NCI-H524 (cell line): ENCODE data around the gene IGSF9.
A peak's percentile ranks its signal among the peaks of the same experiment; 100 is the strongest.

Experiments
- DNase-seq, 2 experiments: peaks; one replicate each; lab custom pipeline; 2025; lab: John Stamatoyannopoulos, UW

The IGSF9 gene

DNA sequence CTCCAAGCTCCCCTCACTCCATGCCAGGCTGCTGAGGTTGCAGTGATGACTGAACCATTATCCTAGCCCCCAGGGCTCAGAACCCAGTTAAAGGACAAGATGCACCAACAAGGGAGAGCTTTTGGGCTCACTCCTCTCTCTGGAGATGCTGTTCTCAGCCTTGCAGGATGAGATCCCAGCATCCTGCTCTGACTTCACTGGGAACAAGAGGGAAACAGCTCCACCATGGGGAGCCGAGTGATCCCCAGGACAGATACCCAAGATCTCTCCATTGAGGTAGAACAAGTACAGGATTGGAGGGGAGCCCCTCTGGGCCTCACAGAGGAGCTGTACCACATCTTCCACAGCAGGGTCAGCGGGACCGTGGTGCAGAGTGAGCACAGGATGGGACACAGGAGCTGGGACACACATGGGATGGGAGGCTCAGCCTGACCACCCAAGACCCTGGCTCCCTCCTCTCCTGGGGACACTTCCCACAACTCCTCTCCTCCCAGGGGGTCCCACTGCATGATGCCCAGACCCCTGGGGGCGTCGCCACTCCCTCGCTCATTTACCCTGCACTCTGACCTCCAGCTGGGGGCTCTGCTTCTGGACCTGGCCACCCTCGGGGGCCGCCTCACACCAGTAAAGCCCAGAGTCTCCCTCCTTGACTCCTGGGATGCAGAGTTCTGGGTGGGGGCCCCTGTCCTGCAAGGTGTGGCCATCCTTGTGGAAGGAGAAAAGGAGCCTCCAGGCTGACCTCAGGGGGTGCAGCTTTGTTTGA, 27.2 kb upstream of the IGSF9 start:
- DNase-seq, result no peak

DNA sequence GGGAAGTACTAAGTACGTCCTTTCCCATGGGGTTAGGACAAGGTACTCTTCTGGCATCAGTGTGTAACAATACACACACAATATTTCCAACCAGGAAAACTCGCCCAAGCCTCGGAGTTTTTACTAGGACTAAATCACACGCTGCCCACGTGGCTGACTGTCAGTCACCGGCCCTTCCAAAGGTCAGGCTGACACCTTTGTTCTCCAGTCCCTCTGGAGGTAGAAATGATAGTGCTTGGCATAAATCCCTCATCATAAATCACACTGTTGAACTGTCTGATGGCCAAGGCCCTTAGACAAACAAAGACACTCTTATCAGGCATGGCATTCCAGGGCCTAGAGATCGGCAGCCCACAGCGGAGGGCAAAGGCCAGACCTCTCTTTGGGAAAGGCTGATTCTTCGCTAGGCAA, 25.5 kb upstream of the IGSF9 start:
- no peak for DNase-seq

DNA sequence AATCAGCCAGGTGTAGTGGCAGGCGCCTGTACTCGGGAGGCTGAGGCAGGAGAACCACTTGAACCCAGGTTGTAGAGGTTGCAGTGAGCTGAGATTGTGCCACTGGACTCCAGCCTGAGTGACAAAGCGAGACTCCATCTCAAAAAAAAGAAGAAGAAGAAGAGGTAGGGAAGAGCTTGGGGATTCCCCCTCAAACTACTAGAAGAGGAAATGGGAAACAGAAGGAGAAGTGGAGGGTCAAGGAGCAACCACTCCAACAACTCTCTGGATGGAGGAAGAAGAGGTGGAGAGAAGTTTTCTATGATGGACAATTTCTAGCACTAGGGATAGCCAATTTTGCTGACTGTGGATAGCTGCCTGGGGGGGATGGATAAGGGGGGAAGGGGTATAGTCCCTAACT, 23.5 kb upstream of the IGSF9 start:
- no peak for DNase-seq

DNA sequence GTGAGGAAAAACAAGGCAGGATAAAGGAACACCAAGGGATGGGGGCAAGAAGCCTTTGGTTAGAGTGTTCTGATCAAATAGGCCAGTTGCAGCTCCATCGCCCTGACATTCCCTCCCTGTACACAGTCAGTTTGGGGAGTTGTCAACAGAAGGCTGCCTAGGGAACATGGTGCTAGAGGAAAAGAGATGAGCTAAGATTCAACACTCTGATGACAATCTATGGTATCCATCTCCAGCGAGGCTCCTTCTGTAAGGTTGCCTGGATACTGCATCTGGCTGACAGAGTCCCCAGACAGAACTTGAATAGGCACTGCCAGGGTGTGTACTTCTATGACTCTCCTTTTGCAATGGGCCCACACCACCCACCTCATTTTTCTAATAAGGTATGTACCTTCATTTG, 19.9 kb upstream of the IGSF9 start:
- DNase-seq, result no peak

DNA sequence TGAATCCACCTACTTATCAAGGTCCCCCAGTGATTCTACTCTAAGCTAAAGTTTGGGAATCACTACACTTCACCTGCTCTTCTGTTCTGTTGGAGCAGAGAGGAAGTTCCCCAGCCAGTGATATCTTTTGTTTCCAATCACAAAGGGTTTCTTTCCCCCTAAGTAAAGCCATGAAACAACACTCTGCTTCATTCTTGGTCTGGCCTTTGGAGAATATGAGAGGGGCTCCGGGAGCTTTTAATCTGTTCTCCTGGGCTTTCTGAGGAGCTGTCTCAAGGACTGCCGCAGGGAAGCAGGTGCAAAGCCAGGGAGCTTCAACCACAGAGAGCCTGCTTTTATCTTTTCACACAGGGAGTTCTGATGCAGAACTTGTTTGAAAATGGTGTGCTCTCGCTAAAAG, 18.7 kb upstream of the IGSF9 start:
- no peak for DNase-seq

DNA sequence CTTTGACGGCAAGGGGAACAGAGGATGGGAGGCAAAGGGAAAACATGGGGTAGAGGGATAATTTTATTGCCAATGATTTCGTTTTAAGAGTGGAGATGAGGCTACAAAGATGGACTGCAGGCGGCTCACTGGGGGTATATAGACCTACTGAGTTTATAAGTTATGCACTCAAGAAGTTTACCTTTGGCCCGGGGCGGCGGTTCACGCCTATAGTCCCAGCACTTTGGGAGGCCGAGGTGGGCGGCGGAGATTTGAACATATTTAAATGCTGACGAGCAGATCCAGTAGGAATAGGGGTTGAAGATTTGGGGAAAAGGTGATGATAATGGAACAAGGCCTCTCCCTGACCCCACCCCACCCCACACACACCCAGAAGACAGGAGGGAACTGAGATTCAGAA, 16.8 kb upstream of the IGSF9 start:
- no peak for DNase-seq

DNA sequence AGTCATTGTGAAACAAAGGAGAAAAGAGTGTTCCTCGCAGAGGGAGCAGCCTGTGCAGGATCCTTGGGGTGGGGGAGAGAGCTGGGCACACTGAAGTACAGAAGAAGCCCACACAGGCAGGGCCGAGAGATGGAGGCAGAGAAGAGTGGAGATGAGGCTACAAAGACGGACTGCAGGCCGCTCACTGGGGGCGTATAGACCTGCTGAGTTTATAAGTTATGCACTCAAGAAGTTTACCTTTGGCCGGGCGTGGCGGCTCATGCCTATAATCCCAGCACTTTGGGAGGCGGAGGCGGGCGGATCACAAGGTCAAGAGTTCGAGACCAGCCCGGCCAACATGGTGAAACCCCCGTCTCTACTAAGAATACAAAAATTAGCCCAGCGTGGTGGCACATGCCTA, 16.2 kb upstream of the IGSF9 start:
- DNase-seq, result no peak

DNA sequence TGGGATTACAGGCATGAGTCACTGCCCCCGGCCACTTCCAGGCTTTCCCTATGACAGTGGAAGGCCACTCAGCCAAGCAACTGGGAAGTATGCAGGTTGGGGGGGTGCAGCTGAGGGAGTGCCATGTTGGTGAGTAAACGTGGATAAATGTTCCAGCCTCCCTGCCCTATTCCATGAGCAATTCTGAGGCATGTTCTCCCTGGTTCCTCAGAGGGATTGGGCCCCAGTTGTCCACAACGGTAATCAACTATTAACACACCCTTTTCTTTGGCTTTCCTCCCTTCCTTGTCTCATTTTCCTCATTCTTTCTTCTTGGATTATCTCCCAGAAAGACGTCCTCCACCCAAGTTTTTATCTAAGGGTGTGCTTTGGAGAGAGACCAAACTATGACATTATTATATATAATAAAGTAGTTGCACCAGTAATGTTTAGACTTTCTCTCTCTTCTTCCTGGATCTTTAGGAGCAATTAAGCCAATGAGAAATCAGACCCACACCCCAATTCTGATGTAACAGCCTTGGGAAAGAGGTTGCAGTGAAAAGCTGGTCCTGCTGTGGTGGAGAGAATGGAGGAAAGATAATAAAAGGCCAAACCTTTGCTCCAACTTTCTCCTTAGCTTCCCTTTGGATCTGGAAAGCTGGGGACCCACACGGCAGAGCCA, 15.4 kb upstream of the IGSF9 start:
- no peak for DNase-seq

DNA sequence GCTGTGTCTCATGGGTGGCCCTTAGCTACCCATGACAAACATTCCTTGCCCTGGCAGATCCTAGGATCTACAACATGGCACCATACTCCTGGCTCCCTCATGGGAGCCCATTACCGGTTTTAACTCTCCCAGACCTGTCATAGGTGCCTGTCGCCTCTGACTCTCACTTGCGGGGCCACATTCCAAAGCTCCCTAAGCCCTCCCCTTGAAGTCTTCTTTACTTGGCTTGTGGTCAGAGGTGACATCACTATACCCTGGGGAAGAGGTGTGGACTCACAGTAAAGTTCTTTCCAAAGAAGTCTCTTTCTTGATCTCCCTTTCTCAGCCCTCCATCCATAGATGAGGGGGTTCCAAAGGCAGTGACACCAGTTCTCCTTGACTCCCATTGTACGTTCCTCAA, 14.0 kb upstream of the IGSF9 start:
- DNase-seq, result no peak

DNA sequence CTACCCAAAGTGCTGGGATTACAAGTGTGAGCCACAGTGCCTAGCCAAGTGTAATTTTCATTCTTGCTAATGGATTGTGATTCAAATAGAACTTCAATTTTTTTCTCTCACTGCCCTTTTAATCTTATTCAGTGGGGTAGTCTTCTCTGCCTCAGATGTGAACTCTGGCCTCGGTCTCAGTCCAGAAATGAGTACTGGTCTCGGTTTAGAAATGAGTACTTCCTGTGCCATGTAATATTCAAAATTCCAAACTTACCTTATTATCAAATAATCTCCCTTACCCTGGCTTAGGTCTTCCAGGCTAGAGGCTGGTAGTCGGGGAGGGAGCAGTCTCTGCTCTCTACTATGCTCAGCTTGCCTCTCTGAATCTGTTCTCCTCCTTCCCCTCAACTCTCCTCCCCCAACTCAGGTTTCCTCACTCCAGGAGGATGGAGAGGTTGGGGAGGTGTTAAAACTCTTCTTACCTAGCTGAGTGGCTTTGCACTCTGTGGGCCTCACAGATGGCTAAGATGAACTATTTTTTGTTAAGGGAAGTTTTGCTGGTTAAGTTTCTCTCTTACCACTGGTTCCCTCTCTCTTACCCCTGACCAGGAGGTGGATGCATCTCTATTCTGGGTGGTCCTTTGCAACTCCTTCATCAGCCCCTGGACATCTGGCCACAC, 13.4 kb upstream of the IGSF9 start:
- no peak for DNase-seq

DNA sequence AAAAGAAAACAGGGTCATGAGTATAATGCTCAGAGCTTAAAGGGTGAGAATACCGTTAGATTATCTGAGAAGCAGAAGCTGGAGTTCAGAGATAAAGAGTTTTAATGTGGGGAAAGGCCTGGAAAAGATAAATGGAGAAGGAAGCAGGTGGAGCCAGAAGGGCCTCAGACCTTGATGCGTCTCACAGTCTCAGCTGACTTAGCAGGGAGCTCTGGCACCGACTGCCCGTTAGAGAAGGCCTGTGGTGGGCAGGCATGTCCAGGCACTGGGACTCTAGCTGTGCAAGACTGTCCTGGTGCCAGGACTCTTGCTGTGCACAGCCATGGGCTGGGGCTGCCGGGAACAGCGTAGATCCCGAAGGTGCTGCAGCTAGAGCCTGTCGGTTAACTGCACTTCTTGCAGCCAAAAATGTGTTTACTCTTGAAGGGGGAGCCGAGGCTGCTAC, 12.4 kb upstream of the IGSF9 start:
- DNase-seq, result no peak

DNA sequence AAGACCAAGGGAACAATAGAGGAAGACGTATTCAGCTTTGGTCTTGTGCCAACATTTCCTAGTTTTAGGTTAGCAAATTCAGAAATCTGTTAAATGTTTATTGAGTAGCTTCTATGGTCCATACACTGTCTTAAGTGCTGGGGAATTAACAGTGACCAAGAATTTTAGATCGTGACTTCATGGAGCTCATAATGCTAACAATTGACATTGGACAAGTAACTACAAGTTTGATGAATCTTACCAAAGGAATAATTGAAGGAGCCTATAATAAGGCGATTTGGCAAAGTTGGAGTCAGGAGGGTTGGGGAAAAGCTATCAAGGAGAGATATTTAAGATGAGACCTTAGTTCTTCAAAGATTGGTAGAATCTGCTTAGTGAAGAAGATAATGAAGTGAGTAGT, 10.0 kb upstream of the IGSF9 start:
- no peak for DNase-seq

DNA sequence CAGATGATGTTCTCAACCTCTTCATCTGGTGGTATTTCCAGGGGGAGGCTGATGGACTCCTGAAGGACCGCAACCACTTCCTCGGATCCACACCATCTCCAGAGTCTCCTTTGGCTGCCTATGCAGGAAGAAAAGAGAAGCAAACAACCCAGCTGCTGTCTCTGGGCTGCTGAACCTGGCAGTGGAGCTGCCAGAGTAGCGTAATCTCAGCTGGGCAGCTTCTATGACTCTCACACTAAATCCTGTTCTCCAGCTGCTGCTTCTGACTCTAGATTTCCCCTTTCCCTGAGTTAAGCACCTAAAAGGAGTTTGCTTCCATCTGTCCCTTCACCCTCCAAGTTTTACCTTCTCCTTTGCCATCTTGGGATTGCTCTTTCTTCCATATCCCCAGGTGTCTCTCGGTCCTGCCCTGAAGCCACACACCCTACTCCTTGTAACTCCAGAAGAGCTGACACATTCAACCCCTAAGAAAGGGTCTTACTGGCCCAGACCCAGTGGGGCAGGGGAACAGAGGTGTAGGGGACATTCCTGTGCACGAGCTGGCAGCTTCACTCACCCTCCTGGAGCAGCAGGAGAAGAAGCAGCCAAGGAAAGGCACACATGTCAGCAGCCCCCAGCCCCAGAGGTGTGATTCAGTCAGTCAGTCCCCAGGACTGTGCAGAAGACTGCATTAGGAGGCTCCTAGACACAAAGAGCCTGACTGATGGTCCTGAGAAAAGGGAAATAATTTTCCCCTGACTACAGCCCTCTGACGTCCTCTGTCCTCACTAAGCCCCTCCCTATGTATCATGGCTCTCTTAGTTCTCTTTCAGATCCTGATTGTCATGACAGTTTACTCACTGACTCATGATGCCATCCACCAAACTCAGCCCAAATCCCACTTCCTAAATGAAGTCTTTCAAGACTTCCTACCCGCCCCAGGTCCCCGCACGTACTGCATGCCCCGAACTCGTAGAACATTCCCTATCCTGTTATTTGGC, 8.4 kb upstream of the IGSF9 start, which contains the start of gene SLAMF9:
Gene SLAMF9, minus strand, starts transcription at position 702 of the 980 bp plus-strand sequence. Its CDS starts 100 bp downstream, at position 602.
- DNase-seq, result peak in 1 of 2 experiments; percentile 56

DNA sequence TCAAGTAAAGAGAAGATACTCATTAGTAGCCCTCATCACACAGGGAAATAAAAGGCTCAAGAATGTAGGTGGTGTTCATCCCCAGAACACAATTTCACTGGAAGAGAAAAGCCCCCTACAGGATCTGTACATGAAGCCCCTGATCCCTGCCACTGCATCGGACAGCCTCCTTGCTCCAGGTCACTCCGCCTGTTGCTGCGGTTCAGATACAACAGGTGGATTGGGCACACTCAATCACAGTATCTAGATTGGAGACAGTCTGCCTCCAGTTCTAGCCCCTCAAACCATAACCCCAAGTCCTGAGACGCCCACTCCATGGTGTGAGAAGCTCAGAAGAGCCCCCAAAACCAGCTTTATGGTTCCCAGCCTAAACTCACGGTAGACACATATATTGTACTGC, 7.5 kb upstream of the IGSF9 start:
- no peak for DNase-seq

DNA sequence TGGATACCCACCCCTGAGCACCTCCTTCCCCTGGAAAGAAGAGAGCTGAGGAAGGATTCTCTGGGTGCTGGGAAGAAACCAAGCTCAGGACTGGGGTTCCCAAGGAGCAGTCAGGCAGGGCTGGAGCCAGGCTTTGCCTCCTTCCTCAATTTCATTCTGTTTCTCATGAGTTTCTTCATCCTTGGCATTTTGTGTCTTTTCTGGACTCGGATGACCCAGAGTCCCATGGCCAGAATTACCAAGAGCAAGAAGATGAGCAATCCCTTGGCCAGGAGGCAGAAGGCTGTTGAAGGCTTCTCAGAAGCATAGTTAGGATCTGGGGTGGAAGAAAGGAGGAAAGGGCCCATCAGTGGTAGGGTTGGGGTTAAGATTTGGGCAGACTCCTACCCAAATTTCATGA, 6.1 kb upstream of the IGSF9 start:
- no peak for DNase-seq

DNA sequence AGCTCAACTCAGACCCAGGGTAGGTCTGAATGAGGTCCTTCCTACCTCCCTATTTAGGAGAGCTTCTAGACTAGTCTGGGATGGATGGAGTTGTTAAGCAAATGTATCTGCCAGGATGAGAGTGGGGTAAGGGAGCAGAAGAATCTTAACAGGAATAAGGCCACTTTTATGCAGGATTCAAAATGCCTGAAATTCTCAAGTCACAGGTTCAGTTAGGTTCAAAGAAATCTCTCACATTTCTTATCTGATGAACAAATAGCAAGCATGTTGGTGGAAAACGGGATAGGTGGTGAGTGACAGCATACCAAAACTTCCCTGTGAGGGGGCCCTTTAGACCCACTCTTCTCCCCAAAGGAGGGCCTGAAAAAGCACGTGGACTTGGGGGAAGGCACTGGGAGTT, 5.6 kb upstream of the IGSF9 start:
- no peak for DNase-seq

DNA sequence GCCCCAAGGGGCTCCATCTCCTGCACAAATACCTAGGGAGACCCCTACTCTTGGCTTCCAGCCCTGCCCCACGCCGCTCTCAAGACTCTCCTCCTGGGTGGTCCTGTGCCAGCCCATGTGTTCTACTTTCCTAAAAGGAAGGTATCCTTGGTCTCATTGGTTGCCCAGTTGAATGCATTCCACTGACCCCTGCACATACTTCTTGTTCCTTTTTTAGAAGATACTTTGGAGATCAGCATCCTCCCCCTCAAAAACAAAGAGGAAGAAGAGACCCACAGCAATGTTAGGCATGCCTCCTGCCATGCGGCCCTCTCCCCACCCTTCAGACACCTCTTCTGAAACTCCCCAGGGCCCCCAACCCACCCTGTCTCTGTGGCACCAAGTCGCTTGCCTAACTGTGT, 4.6 kb upstream of the IGSF9 start:
- no peak for DNase-seq

DNA sequence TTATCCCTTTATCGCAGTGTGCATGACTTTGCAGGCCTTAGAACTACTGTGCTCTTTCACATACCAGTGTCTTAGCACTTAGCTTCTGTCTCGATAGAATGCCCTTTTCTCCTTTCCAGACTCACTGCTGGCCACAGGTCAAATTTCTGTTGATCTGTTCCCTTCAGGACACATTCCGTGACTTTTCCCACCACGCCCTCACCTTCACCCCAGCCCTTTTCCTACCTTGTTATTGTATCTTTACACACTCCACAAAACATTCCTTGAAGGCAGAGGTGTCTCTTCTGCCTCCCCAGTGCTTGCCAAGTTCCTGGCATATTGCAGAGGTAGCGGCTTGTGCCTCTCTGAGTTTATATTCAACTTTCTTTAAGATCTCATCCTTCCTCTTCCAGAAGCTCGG, 3.7 kb upstream of the IGSF9 start:
- no peak for DNase-seq

DNA sequence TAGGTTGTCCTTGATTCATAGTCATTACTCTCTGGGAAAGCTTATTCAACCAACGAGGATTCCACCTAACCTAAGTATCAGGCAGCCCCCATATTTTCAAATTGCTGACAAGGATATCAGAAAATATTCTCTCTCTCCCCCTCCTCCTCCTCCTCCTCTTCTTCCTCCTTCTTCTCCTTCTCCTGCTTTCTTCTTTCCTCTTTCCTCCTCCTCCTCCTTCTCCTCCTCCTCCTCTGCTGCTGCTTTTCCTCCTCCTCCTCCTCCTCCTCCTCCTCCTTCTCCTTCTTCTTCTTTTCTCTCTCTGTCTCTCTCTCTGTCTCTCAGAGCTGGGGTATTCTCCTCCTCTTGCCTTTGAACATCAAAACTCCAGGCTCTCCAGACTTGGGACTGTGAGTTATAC, 2.5 kb upstream of the IGSF9 start:
- DNase-seq, result no peak

DNA sequence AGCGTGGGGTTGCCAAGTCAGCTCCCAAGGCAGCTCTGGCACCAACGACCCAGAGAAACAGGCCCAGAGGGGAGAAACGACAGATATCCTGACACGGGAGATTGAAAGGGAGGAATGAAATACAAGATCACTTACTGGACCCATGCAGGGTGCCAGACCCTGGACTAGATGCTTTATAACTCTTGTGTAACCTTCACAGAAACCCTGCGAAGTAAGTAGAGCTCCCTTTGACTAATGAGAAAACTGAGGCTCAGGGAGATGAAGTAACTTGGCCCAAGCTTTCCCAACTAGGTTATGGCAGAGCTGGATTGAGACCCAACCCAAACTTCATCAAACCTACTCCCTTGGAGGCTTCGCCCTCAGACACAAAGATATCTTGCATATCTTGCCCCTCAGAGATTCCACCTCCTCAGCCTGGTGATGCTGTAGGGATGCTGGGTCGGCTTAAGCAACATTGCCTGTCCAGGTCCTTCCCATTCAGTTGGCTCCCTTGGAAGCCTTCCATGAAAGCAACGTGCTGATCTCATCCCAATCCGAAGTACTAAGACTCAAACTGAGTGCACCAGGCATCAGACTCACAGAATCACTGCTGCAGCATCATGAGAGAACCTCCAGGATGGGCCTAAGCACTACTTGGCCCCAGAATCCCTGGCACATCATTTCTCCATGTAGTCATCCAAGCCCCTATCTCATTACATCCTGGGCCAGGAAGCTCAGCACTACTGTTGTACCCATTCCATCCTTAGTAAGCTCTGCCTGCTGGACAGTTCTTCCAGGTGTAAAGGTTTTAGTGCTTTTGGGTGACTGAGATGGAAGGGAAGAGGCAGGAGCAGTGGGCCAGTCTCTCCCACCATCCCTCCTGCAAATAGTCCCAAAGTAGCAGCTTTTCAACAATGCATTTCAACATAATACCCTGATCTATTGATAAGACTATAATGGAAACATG, 1.1 kb upstream of the IGSF9 start:
- no peak for DNase-seq
